Prostate gland (tissue), 2 donors: ENCODE data around the gene LPCAT1.

Experiments
- CTCF ChIP-seq, 4 experiments: fragments of 200-600 bp in 2 of 4; fragments of 450-650 bp in 2 of 4; sonication (generic) in 2 of 4; IDR thresholded peaks; 1 replicate in 3 of 4; 2 replicates in 1 of 4; pipeline ENCODE4 v1.5.1; 2016 to 2019; ENCODE audit warnings: antibody characterized with exemption in 4 of 4, mild to moderate bottlenecking in 2 of 4, moderate library complexity in 2 of 4
- POLR2A ChIP-seq: fragments of 450-650 bp; IDR thresholded peaks from one replicate; pipeline ENCODE4 v1.6.1; 2016; ENCODE audit warnings: antibody characterized with exemption, mild to moderate bottlenecking
- POLR2AphosphoS5 ChIP-seq: sonication (generic); formaldehyde crosslinking; IDR thresholded peaks from one replicate; pipeline ENCODE4 v1.6.1; 2017; ENCODE audit warnings: antibody characterized with exemption

GRCh38 chr5:1440098-1440493, 83.7 kb downstream of the LPCAT1 start:
- TF ChIP-seq CTCF (IDR thresholded peaks at IDR 0.05) (no peak), POLR2A (no peak), POLR2AphosphoS5 (no peak)
